Upper lobe of right lung (tissue), 1 donor: Measurements from ENCODE around the gene PDE1C. TPM values are rescaled to one million over a fixed set of nuclear protein-coding genes. Genes with fewer than 3 reads are reported as not detected.

Experiments
- ATAC-seq: fragments of 200-7000 bp; cut with Tn5 transposase; one replicate; pipeline ENCODE4 v1.9.1; 2020; ENCODE audit warnings: mild to moderate bottlenecking, moderate library complexity
- DNase-seq: peaks from one replicate; pipeline ENCODE4 v3.0.0-alpha.2; 2020
- H3K27ac ChIP-seq: fragments of 200-600 bp; one replicate; pipeline ENCODE4 v1.8.0; 2022
- H3K27me3 ChIP-seq: fragments of 200-600 bp; one replicate; pipeline ENCODE4 v1.8.0; 2022; ENCODE audit warnings: mild to moderate bottlenecking
- H3K36me3 ChIP-seq: fragments of 200-600 bp; one replicate; pipeline ENCODE4 v1.8.0; 2022
- H3K4me1 ChIP-seq: fragments of 200-600 bp; one replicate; pipeline ENCODE4 v1.8.0; 2022
- H3K4me3 ChIP-seq: fragments of 200-600 bp; one replicate; pipeline ENCODE4 v1.8.0; 2022; ENCODE audit warnings: mild to moderate bottlenecking
- H3K9me3 ChIP-seq: fragments of 200-600 bp; one replicate; pipeline ENCODE4 v1.8.0; 2022
- CTCF ChIP-seq: fragments of 200-600 bp; IDR thresholded peaks from one replicate; pipeline ENCODE4 v1.8.0; 2022; ENCODE audit warnings: antibody characterized with exemption
- intact Hi-C: fragments of 100-400 bp; cut with DNase I; formaldehyde crosslinking; loops from one replicate; pipeline ENCODE4 v1.11.0; 2022
- total RNA-seq: library from RNA; stranded (reverse); fragmentation: NEBNext Ultra II Directional; extraction: Animal tissue kit (Norgen Biotek cat#: 25700); gene quantifications from one replicate; pipeline ENCODE4 v1.2.1, GENCODE V29; 2021
- donor health status: DM: no; HTN: yes; CAD: no; lungs with severe emphysema.

PDE1C gene
- total RNA-seq, 1 donor from 2014 or later, result 13.0 TPM

- ATAC-seq, result no peak
- DNase-seq, result no peak
- no peaks in the 10 kb centered on the region for H3K27me3 ChIP-seq
- no peak overlapping the region for H3K4me3 ChIP-seq
- no peaks in the 10 kb centered on the region for H3K36me3 ChIP-seq
- no peaks in the 10 kb centered on the region for H3K4me1 ChIP-seq
- no peak for TF ChIP-seq CTCF
- H3K27ac ChIP-seq, result no peak overlapping the region
- H3K9me3 ChIP-seq, result no peaks in the 10 kb centered on the region
- intact Hi-C loops, result no loop called here
These were observed 36.2 kb downstream of the PDE1C start for GRCh38 chr7:32034052-32034451.

DNA sequence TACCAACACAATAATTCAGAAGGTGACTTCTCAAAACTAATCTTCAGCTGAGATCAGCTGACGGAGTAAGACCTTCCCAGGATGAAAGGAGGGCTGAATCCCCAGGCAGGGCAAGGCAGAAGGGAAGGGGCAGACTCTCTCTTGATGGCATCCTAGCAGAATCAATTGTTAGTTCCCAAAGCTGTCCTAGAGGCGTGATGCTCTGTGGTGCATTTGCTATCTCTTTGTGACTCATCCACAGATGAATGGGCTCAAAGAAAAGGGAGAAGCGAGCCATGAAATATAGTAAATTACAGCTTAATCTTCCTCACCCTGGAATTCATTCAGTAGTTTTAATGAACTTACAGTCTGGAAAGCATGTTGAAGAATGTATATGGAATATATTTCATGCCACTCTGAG is 37.2 kb downstream of the PDE1C start:
- H3K4me3 ChIP-seq, result no peak overlapping the region
- no peaks in the 10 kb centered on the region for H3K9me3 ChIP-seq
- no peaks in the 10 kb centered on the region for H3K27me3 ChIP-seq
- no peaks in the 10 kb centered on the region for H3K36me3 ChIP-seq
- no peak for ATAC-seq
- intact Hi-C loops, result no loop called here
- H3K27ac ChIP-seq, result no peak overlapping the region
- no peaks in the 10 kb centered on the region for H3K4me1 ChIP-seq
- DNase-seq, result no peak
- no peak for TF ChIP-seq CTCF

GRCh38 chr7:32032211-32032610 is 38.0 kb downstream of the PDE1C start:
- intact Hi-C loops, result no loop called here
- Histone ChIP-seq H3K9me3 (no peaks in the 10 kb centered on the region), H3K4me3 (no peak overlapping the region), H3K4me1 (no peaks in the 10 kb centered on the region), H3K27me3 (no peaks in the 10 kb centered on the region), H3K36me3 (no peaks in the 10 kb centered on the region), H3K27ac (no peak overlapping the region)
- ATAC-seq (no peak), DNase-seq (no peak)
- TF ChIP-seq CTCF, result no peak

GRCh38 chr7:32030904-32031692 is 39.1 kb downstream of the PDE1C start:
- H3K4me1 ChIP-seq, result no peaks in the 10 kb centered on the region
- no peak for TF ChIP-seq CTCF
- no peaks in the 10 kb centered on the region for H3K9me3 ChIP-seq
- H3K27me3 ChIP-seq, result no peaks in the 10 kb centered on the region
- ATAC-seq (no peak), DNase-seq (no peak)
- no peaks in the 10 kb centered on the region for H3K36me3 ChIP-seq
- no peak overlapping the region for H3K4me3 ChIP-seq
- intact Hi-C loops, result no loop called here
- no peak overlapping the region for H3K27ac ChIP-seq

DNA sequence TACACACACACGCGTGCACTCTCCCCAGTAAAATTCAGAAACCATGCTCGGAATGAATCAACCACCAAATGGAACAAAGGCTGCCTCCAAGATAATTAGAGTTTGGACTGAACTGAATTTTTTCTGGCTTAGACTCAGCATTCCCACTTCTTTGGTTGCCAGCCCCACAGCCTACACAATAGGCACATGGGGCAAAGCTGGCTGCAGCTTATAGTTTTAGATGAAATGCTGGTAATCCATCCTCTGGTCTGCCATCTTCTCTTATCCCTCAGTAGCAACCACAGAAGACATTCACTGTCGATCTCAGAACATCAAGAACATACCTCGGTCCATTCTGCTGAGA is 44.2 kb downstream of the PDE1C start:
- intact Hi-C loops, result no loop called here
- H3K36me3 ChIP-seq, result no peaks in the 10 kb centered on the region
- DNase-seq (no peak), ATAC-seq (no peak)
- H3K27me3 ChIP-seq, result no peaks in the 10 kb centered on the region
- no peak overlapping the region for H3K4me3 ChIP-seq
- TF ChIP-seq CTCF, result no peak
- H3K9me3 ChIP-seq, result no peaks in the 10 kb centered on the region
- H3K4me1 ChIP-seq, result no peaks in the 10 kb centered on the region
- H3K27ac ChIP-seq, result no peak overlapping the region
